Measurements from ENCODE around the gene TWNK. TPM values are rescaled to one million over a fixed set of nuclear protein-coding genes. Genes with fewer than 3 reads are reported as not detected.
A peak's percentile ranks its signal among the peaks of the same experiment; 100 is the strongest.

The TWNK gene
- 10 to 100 TPM in 3 of 5 donors, 1 to 10 TPM in 2; 5.3 to 20.2 (median 16.9) TPM for total RNA-seq
- 13.2 TPM for total RNA-seq (2013)
- 6.8 to 164 (median 19.1) reads per million in 29 experiments for total RNA-seq

DNA sequence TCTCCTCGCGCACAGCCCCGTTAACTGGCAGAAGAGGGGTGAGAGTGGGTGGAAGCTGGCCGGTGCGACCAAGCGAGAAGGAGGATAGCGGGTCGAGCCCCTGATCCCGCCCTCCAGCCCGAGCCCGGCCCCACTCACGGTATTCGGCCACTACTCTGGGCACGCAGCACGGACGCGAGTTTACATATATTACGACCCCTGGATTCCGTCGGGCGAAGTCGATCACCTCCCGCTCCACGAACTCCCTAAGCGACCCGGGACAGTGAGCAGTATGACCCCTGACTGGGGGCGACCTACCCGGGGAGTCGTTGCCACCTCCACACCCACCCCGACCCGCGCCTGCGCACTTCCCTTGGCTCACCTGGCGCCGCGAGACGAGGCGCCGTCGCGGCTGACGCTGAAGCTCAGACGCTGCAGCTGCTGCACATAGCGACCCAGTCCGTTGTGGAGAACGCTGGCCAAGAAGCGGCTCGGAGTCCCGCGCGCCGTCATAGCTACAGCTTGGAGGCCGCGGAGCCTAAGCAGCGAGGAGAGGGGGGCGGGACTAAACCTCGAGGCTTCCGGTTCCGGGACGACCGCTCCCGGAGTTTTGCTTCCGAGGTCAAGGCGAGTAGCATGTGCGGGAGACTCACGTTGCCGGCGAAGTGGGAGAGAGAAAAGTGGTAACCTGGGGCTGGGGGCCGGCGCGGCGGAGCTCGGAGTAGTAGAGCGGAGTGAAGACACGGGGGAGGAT, at the start of gene TWNK, which contains the start of gene MRPL43:
TSS of gene TWNK (plus strand) at position 592 of the 733 bp plus-strand sequence. CDS start 668 bp downstream, outside the sequence.
TSS of gene MRPL43 (minus strand) at position 546 of the 733 bp plus-strand sequence. CDS start at position 492, 54 bp downstream.
- under 1% methylated on average over 75 of the region's 75 CpGs for WGBS (ENCODE audit: insufficient coverage)
- CTCF ChIA-PET, result interaction anchor here (0.9 to 3.3 kb wide), 4 partner anchors 10 to 44 kb away, joined by 3 to 11 read pairs (median 4); partner anchors contain the start of genes PDZD7 (in 1 of the 2) and SFXN3 (in 1 of the 2)
- H3K36me3 Mint-ChIP-seq, result peaks cover 44% of the 10 kb centered on the region
- H3K4me3 Mint-ChIP-seq, result peak within 1 kb of the TSS; percentile 89 to 99 (median 93)
- H3K27ac ChIP-seq (ENCODE audit: low read length), result peak within 1 kb of the TSS; percentile 20
- H3K4me1 Mint-ChIP-seq, result peaks cover 38 to 50% (median 44%) of the 10 kb centered on the region in 3 donors
- DNase-seq, result peak; percentile 67 to 90 (median 82)
- ATAC-seq (replicated peaks in 1 of 4), result peak; percentile 94 to 97 (median 96)
- H3K9me3 ChIP-seq, result no peaks in the 10 kb centered on the region
- POLR2A ChIA-PET, result interaction anchor here in 1 of 2 donors (0.6 kb wide), 1 partner anchor 808 kb away, joined by 4 read pairs; no protein-coding TSS in a partner anchor
- H3K27ac Mint-ChIP-seq, result peak within 1 kb of the TSS; percentile 86 to 96
- H3K9me3 Mint-ChIP-seq, result no peaks in the 10 kb centered on the region
- H3K27me3 Mint-ChIP-seq, result no peaks in the 10 kb centered on the region
- peak within 1 kb of the TSS; percentile 91 to 92 for H3K4me3 ChIP-seq (ENCODE audit: control insufficient read depth in 1 of 2, extremely low read depth in 1 of 2, low read length in 1 of 2)
- peaks cover 12 to 37% of the 10 kb centered on the region in 2 donors for H3K36me3 ChIP-seq (ENCODE audit: control insufficient read depth in 2 of 2, extremely low read depth in 1 of 2, insufficient read depth in 1 of 2, low read length in 1 of 2)
- peaks cover 7 to 39% of the 10 kb centered on the region in 2 experiments for H3K4me1 ChIP-seq (ENCODE audit: control insufficient read depth in 1 of 2, extremely low read depth in 1 of 2, insufficient read depth in 2 of 2, low read length in 2 of 2)
- no peaks in the 10 kb centered on the region for H3K27me3 ChIP-seq (replicated peaks in 1 of 2; ENCODE audit: control insufficient read depth in 2 of 2, extremely low read depth in 1 of 2, insufficient read depth in 2 of 2, low read length in 1 of 2)

DNA sequence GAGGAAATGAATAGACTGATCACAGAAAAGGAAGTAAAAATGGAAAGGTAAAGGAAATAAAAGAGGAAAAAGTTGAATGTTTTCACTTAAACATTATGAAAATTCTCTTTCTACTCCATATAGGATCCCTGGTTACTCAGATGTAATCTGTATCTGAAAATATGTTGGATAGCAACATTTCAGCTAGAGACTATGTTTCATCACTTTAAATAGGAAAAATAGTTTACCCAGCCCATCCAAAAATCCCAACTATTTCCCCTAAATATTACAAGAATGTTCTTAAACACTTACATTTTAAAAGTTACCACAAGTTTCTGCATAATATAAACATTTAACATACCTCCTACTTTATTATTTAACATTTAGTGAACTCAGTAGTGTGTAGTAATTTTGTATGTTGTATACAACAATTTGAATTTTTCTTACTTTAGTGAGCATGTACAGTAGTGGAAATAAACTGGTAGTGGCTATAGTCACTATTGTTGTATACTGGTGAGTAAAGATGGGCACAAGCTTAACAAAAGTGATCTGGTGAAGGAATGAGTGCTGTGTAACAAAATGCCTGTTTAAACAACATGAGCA, 47.5 kb upstream of the TWNK start:
- POLR2A ChIA-PET, result no interaction called here
- no peak overlapping the region for H3K4me3 ChIP-seq (ENCODE audit: control insufficient read depth in 1 of 2, extremely low read depth in 1 of 2, low read length in 1 of 2)
- no peak overlapping the region for H3K4me3 Mint-ChIP-seq
- no peak overlapping the region for H3K27ac Mint-ChIP-seq
- CTCF ChIA-PET, result no interaction called here
- no peaks in the 10 kb centered on the region for H3K27me3 ChIP-seq (replicated peaks in 1 of 2; ENCODE audit: control insufficient read depth in 2 of 2, extremely low read depth in 1 of 2, insufficient read depth in 2 of 2, low read length in 1 of 2)
- no peak overlapping the region for H3K27ac ChIP-seq (ENCODE audit: low read length)
- ATAC-seq (replicated peaks in 1 of 4) (no peak), DNase-seq (no peak)
- no peaks in the 10 kb centered on the region for H3K27me3 Mint-ChIP-seq
- H3K36me3 ChIP-seq (ENCODE audit: control insufficient read depth in 2 of 2, extremely low read depth in 1 of 2, insufficient read depth in 1 of 2, low read length in 1 of 2), result peaks cover 6 to 35% of the 10 kb centered on the region in 2 donors
- peaks cover 4 to 9% of the 10 kb centered on the region in 2 experiments for H3K4me1 ChIP-seq (ENCODE audit: control insufficient read depth in 1 of 2, extremely low read depth in 1 of 2, insufficient read depth in 2 of 2, low read length in 2 of 2)
- H3K9me3 Mint-ChIP-seq, result no peaks in the 10 kb centered on the region
- peaks cover 35% of the 10 kb centered on the region for H3K36me3 Mint-ChIP-seq
- H3K9me3 ChIP-seq, result no peaks in the 10 kb centered on the region
- H3K4me1 Mint-ChIP-seq, result peaks cover 16 to 19% (median 18%) of the 10 kb centered on the region in 3 donors

GRCh38 chr10:100942229-100942628, 45.1 kb upstream of the TWNK start:
- Mint-ChIP-seq H3K27ac (no peak overlapping the region), H3K36me3 (peaks cover 47% of the 10 kb centered on the region), H3K4me1 (peaks cover 16 to 19% (median 18%) of the 10 kb centered on the region in 3 donors), H3K4me3 (no peak overlapping the region), H3K27me3 (no peaks in the 10 kb centered on the region), H3K9me3 (no peaks in the 10 kb centered on the region)
- ATAC-seq (replicated peaks in 1 of 4) (no peak), DNase-seq (no peak)
- Histone ChIP-seq H3K4me1 (ENCODE audit: control insufficient read depth in 1 of 2, extremely low read depth in 1 of 2, insufficient read depth in 2 of 2, low read length in 2 of 2) (peaks cover 4 to 9% of the 10 kb centered on the region in 2 experiments), H3K36me3 (ENCODE audit: control insufficient read depth in 2 of 2, extremely low read depth in 1 of 2, insufficient read depth in 1 of 2, low read length in 1 of 2) (peaks cover 6 to 50% of the 10 kb centered on the region in 2 donors), H3K27me3 (replicated peaks in 1 of 2; ENCODE audit: control insufficient read depth in 2 of 2, extremely low read depth in 1 of 2, insufficient read depth in 2 of 2, low read length in 1 of 2) (no peaks in the 10 kb centered on the region), H3K27ac (ENCODE audit: low read length) (no peak overlapping the region), H3K9me3 (no peaks in the 10 kb centered on the region), H3K4me3 (ENCODE audit: control insufficient read depth in 1 of 2, extremely low read depth in 1 of 2, low read length in 1 of 2) (no peak overlapping the region)
- WGBS (ENCODE audit: insufficient coverage), result no CpG with 5 or more reads among the region's 3 CpGs
- ChIA-PET POLR2A (no interaction called here), CTCF (interaction anchor here in 1 of 2 donors (1.3 kb wide), 1 partner anchor 27 kb away, joined by 3 read pairs; no protein-coding TSS in a partner anchor)

GRCh38 chr10:100943508-100943907, 43.8 kb upstream of the TWNK start:
- ChIA-PET CTCF (interaction anchor here in 1 of 2 donors (1.1 to 1.3 kb wide), 2 partner anchors 28 to 55 kb away, joined by 3 read pairs; no protein-coding TSS in a partner anchor), POLR2A (no interaction called here)
- Histone ChIP-seq H3K9me3 (no peaks in the 10 kb centered on the region), H3K27ac (ENCODE audit: low read length) (no peak overlapping the region), H3K4me1 (ENCODE audit: control insufficient read depth in 1 of 2, extremely low read depth in 1 of 2, insufficient read depth in 2 of 2, low read length in 2 of 2) (peaks cover 4 to 9% of the 10 kb centered on the region in 2 experiments), H3K4me3 (ENCODE audit: control insufficient read depth in 1 of 2, extremely low read depth in 1 of 2, low read length in 1 of 2) (no peak overlapping the region), H3K27me3 (replicated peaks in 1 of 2; ENCODE audit: control insufficient read depth in 2 of 2, extremely low read depth in 1 of 2, insufficient read depth in 2 of 2, low read length in 1 of 2) (no peaks in the 10 kb centered on the region), H3K36me3 (ENCODE audit: control insufficient read depth in 2 of 2, extremely low read depth in 1 of 2, insufficient read depth in 1 of 2, low read length in 1 of 2) (peaks cover 0 to 56% of the 10 kb centered on the region in 2 donors)
- Mint-ChIP-seq H3K4me1 (peaks cover 16 to 19% (median 18%) of the 10 kb centered on the region in 3 donors), H3K27ac (peak overlapping the region; percentile 80 to 86), H3K4me3 (peak overlapping the region in 1 of 3 donors; percentile 33), H3K36me3 (peaks cover 50% of the 10 kb centered on the region), H3K27me3 (no peaks in the 10 kb centered on the region), H3K9me3 (no peaks in the 10 kb centered on the region)
- ATAC-seq (replicated peaks in 1 of 4) (no peak), DNase-seq (no peak)

DNA sequence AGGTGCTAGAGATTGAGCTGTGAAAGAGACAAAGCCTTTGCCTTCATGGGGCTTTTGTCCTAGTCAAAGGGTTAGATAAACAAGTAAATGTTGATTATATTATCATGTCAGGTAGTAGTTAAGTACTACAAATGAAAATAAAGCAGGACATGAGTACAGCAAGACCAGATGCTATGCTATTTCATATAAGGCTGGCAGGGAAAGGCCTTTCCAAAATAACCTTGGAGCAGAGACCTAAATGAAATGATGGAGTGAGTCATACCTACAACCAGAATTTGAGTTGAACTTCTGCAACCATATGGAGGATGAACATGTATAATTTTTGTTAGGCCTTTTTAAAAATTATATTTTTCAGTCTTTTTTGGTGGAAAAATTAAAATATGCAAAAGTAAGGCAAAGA, 41.6 kb upstream of the TWNK start:
- ChIA-PET POLR2A (interaction anchor here in 1 of 2 donors (0.6 kb wide), 1 partner anchor 552 kb away, joined by 3 read pairs; no protein-coding TSS in a partner anchor), CTCF (no interaction called here)
- peaks cover 0 to 66% of the 10 kb centered on the region in 2 donors for H3K36me3 ChIP-seq (ENCODE audit: control insufficient read depth in 2 of 2, extremely low read depth in 1 of 2, insufficient read depth in 1 of 2, low read length in 1 of 2)

DNA sequence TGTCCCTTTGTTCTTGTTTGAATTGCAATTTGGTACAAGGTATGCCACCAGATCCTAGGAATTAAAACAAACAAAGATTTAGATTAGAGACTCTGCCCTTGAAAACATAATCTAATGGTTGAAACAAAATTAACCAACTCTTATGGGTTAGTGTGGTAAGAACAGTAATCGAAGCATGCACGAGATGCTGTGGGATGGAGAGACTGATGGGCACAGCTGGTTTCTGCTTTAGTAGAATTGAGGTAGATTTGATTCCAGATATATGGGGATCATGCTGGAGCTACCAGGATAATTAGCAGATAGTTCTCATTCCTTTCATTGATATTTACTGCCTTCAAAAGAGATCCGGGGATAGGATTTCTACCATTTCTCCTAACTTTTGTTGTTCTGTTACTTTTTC, 38.4 kb upstream of the TWNK start:
- Histone ChIP-seq H3K4me1 (ENCODE audit: control insufficient read depth in 1 of 2, extremely low read depth in 1 of 2, insufficient read depth in 2 of 2, low read length in 2 of 2) (peaks cover under 1 to 4% of the 10 kb centered on the region in 2 experiments), H3K36me3 (ENCODE audit: control insufficient read depth in 2 of 2, extremely low read depth in 1 of 2, insufficient read depth in 1 of 2, low read length in 1 of 2) (peaks cover 0 to 59% of the 10 kb centered on the region in 2 donors), H3K27ac (ENCODE audit: low read length) (no peak overlapping the region), H3K9me3 (no peaks in the 10 kb centered on the region), H3K4me3 (ENCODE audit: control insufficient read depth in 1 of 2, extremely low read depth in 1 of 2, low read length in 1 of 2) (no peak overlapping the region), H3K27me3 (replicated peaks in 1 of 2; ENCODE audit: control insufficient read depth in 2 of 2, extremely low read depth in 1 of 2, insufficient read depth in 2 of 2, low read length in 1 of 2) (no peaks in the 10 kb centered on the region)
- Mint-ChIP-seq H3K9me3 (no peaks in the 10 kb centered on the region), H3K4me1 (peaks cover 3 to 8% (median 3%) of the 10 kb centered on the region in 3 donors), H3K4me3 (no peak overlapping the region), H3K27me3 (no peaks in the 10 kb centered on the region), H3K36me3 (peaks cover 36% of the 10 kb centered on the region), H3K27ac (no peak overlapping the region)
- ChIA-PET CTCF (interaction anchor here in 1 of 2 donors (0.6 kb wide), 1 partner anchor 25 kb away, joined by 3 read pairs; no protein-coding TSS in a partner anchor), POLR2A (no interaction called here)
- 100% methylated on average over 2 of the region's 3 CpGs for WGBS (ENCODE audit: insufficient coverage)
- DNase-seq (no peak), ATAC-seq (replicated peaks in 1 of 4) (no peak)

More for the DNA sequence above, 41.6 kb upstream of the TWNK start:
- no peak for ATAC-seq (replicated peaks in 1 of 4)
- H3K4me1 ChIP-seq (ENCODE audit: control insufficient read depth in 1 of 2, extremely low read depth in 1 of 2, insufficient read depth in 2 of 2, low read length in 2 of 2), result peaks cover 4 to 9% of the 10 kb centered on the region in 2 experiments
- H3K4me1 Mint-ChIP-seq, result peaks cover 16 to 19% (median 18%) of the 10 kb centered on the region in 3 donors
- H3K27ac ChIP-seq (ENCODE audit: low read length), result no peak overlapping the region
- no peak for DNase-seq
- H3K27me3 ChIP-seq (replicated peaks in 1 of 2; ENCODE audit: control insufficient read depth in 2 of 2, extremely low read depth in 1 of 2, insufficient read depth in 2 of 2, low read length in 1 of 2), result no peaks in the 10 kb centered on the region
- H3K27ac Mint-ChIP-seq, result no peak overlapping the region
- peaks cover 43% of the 10 kb centered on the region for H3K36me3 Mint-ChIP-seq
- H3K9me3 ChIP-seq, result no peaks in the 10 kb centered on the region
- H3K9me3 Mint-ChIP-seq, result no peaks in the 10 kb centered on the region
- no peaks in the 10 kb centered on the region for H3K27me3 Mint-ChIP-seq
- H3K4me3 Mint-ChIP-seq, result no peak overlapping the region
- H3K4me3 ChIP-seq (ENCODE audit: control insufficient read depth in 1 of 2, extremely low read depth in 1 of 2, low read length in 1 of 2), result no peak overlapping the region
